ENCODE measurements around the gene TMEM272. TPM values are rescaled to one million over a fixed set of nuclear protein-coding genes. Genes with fewer than 3 reads are reported as not detected.
A peak's percentile ranks its signal among the peaks of the same experiment; 100 is the strongest.

TMEM272 gene
- total and polyA plus RNA-seq, 3 experiments from 2014 or later = 0.12 to 0.69 (median 0.35) TPM

DNA sequence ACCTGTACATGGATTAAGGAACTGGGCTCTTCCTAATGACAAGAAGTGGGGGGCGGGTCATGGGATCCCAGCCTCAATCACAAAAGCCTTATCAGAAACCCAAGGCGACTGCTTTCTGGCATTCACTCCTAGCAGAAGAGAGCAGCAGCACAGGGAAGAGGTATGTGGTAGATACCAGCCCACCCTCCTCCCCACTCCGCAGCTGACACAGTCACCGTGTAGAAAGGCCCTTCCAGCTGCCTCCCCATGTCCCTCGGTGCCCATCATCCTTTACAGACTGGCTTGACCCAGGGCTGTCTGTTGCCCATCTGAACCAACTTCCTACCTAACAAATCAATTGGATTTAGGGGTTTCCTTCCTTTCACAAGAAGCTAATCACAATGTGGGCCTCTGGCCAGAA is 37.9 kb downstream of the TMEM272 start:
- peaks cover 8% of the 10 kb centered on the region for H3K36me3 ChIP-seq (ENCODE audit: insufficient read depth, low read length)
- H3K9me3 ChIP-seq (ENCODE audit: low read length) = no peaks in the 10 kb centered on the region
- peaks cover 0 to 8% of the 10 kb centered on the region in 2 donors for H3K27me3 Mint-ChIP-seq
- H3K27ac Mint-ChIP-seq = peak overlapping the region in 7 of 8 donors; percentile 65 to 100 (median 98)
- H3K4me1 ChIP-seq (ENCODE audit: insufficient read depth, low read length) = peaks cover 38% of the 10 kb centered on the region
- peaks cover 0 to 2% (median 0%) of the 10 kb centered on the region in 5 donors for H3K9me3 Mint-ChIP-seq
- H3K4me3 ChIP-seq (ENCODE audit: low read length) = no peak overlapping the region
- peaks cover 9 to 17% (median 9%) of the 10 kb centered on the region in 3 donors for H3K36me3 Mint-ChIP-seq
- ChIA-PET CTCF (interaction anchor here (1.7 to 4.4 kb wide), 4 partner anchors 8 to 25 kb away, joined by 4 to 23 read pairs (median 15); no protein-coding TSS in a partner anchor), POLR2A (no interaction called here)
- no peaks in the 10 kb centered on the region for H3K27me3 ChIP-seq (ENCODE audit: insufficient read depth, low read length, poor library complexity, severe bottlenecking)
- peak overlapping the region in 1 of 7 donors; percentile 93 for H3K4me3 Mint-ChIP-seq
- peaks cover 42 to 51% (median 43%) of the 10 kb centered on the region in 3 donors for H3K4me1 Mint-ChIP-seq
- H3K27ac ChIP-seq (ENCODE audit: low read depth, low read length) = no peak overlapping the region
- DNase-seq = no peak

DNA sequence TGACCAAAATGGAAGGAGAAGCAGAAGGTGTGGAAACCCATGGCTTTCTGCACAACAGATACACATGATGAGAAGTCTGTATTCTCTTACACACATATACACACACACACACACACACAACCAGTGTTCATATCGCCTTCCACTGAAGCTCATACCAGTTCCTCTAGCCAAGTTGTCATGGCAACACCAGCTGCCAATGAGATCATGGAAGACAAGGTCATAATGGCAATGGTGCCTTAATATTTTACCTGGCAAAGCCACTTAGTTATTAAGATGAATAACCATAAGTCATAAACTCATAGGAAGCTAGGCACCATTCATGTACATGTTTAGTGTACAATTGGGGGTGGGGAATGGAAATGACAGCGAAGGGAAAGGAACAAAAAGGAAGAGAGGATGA is 38.4 kb downstream of the TMEM272 start:
- POLR2A ChIA-PET = interaction anchor here (1.9 kb wide), 1 partner anchor 353 kb away, joined by 8 read pairs; the partner anchor contains the start of gene INTS6
- H3K27ac ChIP-seq (ENCODE audit: low read depth, low read length) = no peak overlapping the region
- peaks cover 8% of the 10 kb centered on the region for H3K36me3 ChIP-seq (ENCODE audit: insufficient read depth, low read length)
- Mint-ChIP-seq H3K27ac (peak overlapping the region; percentile 48 to 100 (median 98)), H3K36me3 (peaks cover 8 to 17% (median 9%) of the 10 kb centered on the region in 3 donors), H3K4me1 (peaks cover 46 to 52% (median 47%) of the 10 kb centered on the region in 3 donors), H3K27me3 (peaks cover 0 to 8% of the 10 kb centered on the region in 2 donors), H3K9me3 (peaks cover 0 to 4% (median 0%) of the 10 kb centered on the region in 5 donors), H3K4me3 (peak overlapping the region in 2 of 7 donors; percentile 27 to 93)
- DNase-seq = no peak
- CTCF ChIA-PET = interaction anchor here (0.8 to 4.4 kb wide), 5 partner anchors 8 to 26 kb away, joined by 4 to 23 read pairs (median 12); no protein-coding TSS in a partner anchor
- H3K27me3 ChIP-seq (ENCODE audit: insufficient read depth, low read length, poor library complexity, severe bottlenecking) = no peaks in the 10 kb centered on the region
- no peaks in the 10 kb centered on the region for H3K9me3 ChIP-seq (ENCODE audit: low read length)
- peaks cover 38% of the 10 kb centered on the region for H3K4me1 ChIP-seq (ENCODE audit: insufficient read depth, low read length)
- H3K4me3 ChIP-seq (ENCODE audit: low read length) = no peak overlapping the region

GRCh38 chr13:51805925-51806324 is 39.1 kb downstream of the TMEM272 start:
- Mint-ChIP-seq H3K36me3 (peaks cover 7 to 17% (median 9%) of the 10 kb centered on the region in 3 donors), H3K27ac (peak overlapping the region; percentile 89 to 100 (median 98)), H3K4me3 (peak overlapping the region in 5 of 7 donors; percentile 88 to 99 (median 93)), H3K27me3 (peaks cover 0 to 8% of the 10 kb centered on the region in 2 donors), H3K9me3 (peaks cover 0 to 4% (median 0%) of the 10 kb centered on the region in 5 donors), H3K4me1 (peaks cover 45 to 51% (median 50%) of the 10 kb centered on the region in 3 donors)
- no peaks in the 10 kb centered on the region for H3K27me3 ChIP-seq (ENCODE audit: insufficient read depth, low read length, poor library complexity, severe bottlenecking)
- peaks cover 39% of the 10 kb centered on the region for H3K4me1 ChIP-seq (ENCODE audit: insufficient read depth, low read length)
- H3K36me3 ChIP-seq (ENCODE audit: insufficient read depth, low read length) = peaks cover 8% of the 10 kb centered on the region
- H3K9me3 ChIP-seq (ENCODE audit: low read length) = no peaks in the 10 kb centered on the region
- ChIA-PET POLR2A (interaction anchor here (1.1 to 1.9 kb wide), 3 partner anchors 8 to 353 kb away, joined by 4 to 8 read pairs (median 5); partner anchors contain the start of gene INTS6), CTCF (interaction anchor here (0.8 to 4.4 kb wide), 6 partner anchors 8 to 27 kb away, joined by 3 to 23 read pairs (median 8); no protein-coding TSS in a partner anchor)
- no peak overlapping the region for H3K27ac ChIP-seq (ENCODE audit: low read depth, low read length)
- DNase-seq = no peak
- H3K4me3 ChIP-seq (ENCODE audit: low read length) = no peak overlapping the region

- peaks cover 0 to 8% of the 10 kb centered on the region in 2 donors for H3K27me3 Mint-ChIP-seq
- no peaks in the 10 kb centered on the region for H3K27me3 ChIP-seq (ENCODE audit: insufficient read depth, low read length, poor library complexity, severe bottlenecking)
- peak overlapping the region; percentile 99 for H3K27ac ChIP-seq (ENCODE audit: low read depth, low read length)
- ChIA-PET CTCF (interaction anchor here (0.9 to 4.4 kb wide), 4 partner anchors 10 to 27 kb away, joined by 3 to 23 read pairs (median 15); no protein-coding TSS in a partner anchor), POLR2A (interaction anchor here (1.1 to 1.9 kb wide), 3 partner anchors 9 to 352 kb away, joined by 4 to 8 read pairs (median 5); partner anchors contain the start of gene INTS6)
- H3K4me1 ChIP-seq (ENCODE audit: insufficient read depth, low read length) = peaks cover 39% of the 10 kb centered on the region
- peak overlapping the region; percentile 68 for H3K4me3 ChIP-seq (ENCODE audit: low read length)
- no peaks in the 10 kb centered on the region for H3K9me3 ChIP-seq (ENCODE audit: low read length)
- H3K9me3 Mint-ChIP-seq = peaks cover 0 to 4% (median 0%) of the 10 kb centered on the region in 5 donors
- peaks cover 7 to 17% (median 9%) of the 10 kb centered on the region in 3 donors for H3K36me3 Mint-ChIP-seq
- peak overlapping the region; percentile 88 to 99 (median 92) for H3K4me3 Mint-ChIP-seq
- H3K4me1 Mint-ChIP-seq = peaks cover 46 to 56% (median 50%) of the 10 kb centered on the region in 3 donors
- H3K27ac Mint-ChIP-seq = peak overlapping the region; percentile 96 to 100 (median 99)
- DNase-seq = no peak
- peaks cover 8% of the 10 kb centered on the region for H3K36me3 ChIP-seq (ENCODE audit: insufficient read depth, low read length)
These were observed 39.7 kb downstream of the TMEM272 start for GRCh38 chr13:51805313-51805712.

GRCh38 chr13:51804295-51805172 is 40.4 kb downstream of the TMEM272 start:
- POLR2A ChIA-PET = interaction anchor here (1.1 to 1.9 kb wide), 3 partner anchors 9 to 351 kb away, joined by 4 to 8 read pairs (median 5); partner anchors contain the start of gene INTS6
- Mint-ChIP-seq H3K4me3 (peak overlapping the region; percentile 88 to 99 (median 92)), H3K4me1 (peaks cover 46 to 60% (median 50%) of the 10 kb centered on the region in 3 donors), H3K36me3 (peaks cover 4 to 13% (median 5%) of the 10 kb centered on the region in 3 donors), H3K27ac (peak overlapping the region; percentile 96 to 100 (median 99)), H3K9me3 (peaks cover 0 to 4% (median 0%) of the 10 kb centered on the region in 5 donors), H3K27me3 (peaks cover 0 to 8% of the 10 kb centered on the region in 2 donors)
- Histone ChIP-seq H3K27ac (ENCODE audit: low read depth, low read length) (peak overlapping the region; percentile 99), H3K4me3 (ENCODE audit: low read length) (peak overlapping the region; percentile 68), H3K4me1 (ENCODE audit: insufficient read depth, low read length) (peaks cover 39% of the 10 kb centered on the region), H3K36me3 (ENCODE audit: insufficient read depth, low read length) (peaks cover 8% of the 10 kb centered on the region), H3K9me3 (ENCODE audit: low read length) (no peaks in the 10 kb centered on the region), H3K27me3 (ENCODE audit: insufficient read depth, low read length, poor library complexity, severe bottlenecking) (no peaks in the 10 kb centered on the region)
- CTCF ChIA-PET = interaction anchor here (2.4 to 4.4 kb wide), 3 partner anchors 11 to 28 kb away, joined by 12 to 23 read pairs (median 18); no protein-coding TSS in a partner anchor
- DNase-seq = peak in 3 of 5 donors; percentile 23 to 66 (median 35)

- H3K36me3 ChIP-seq (ENCODE audit: insufficient read depth, low read length) = peaks cover 2% of the 10 kb centered on the region
- H3K4me3 ChIP-seq (ENCODE audit: low read length) = peak within 1 kb of the TSS; percentile 68
- no peaks in the 10 kb centered on the region for H3K27me3 ChIP-seq (ENCODE audit: insufficient read depth, low read length, poor library complexity, severe bottlenecking)
- no peaks in the 10 kb centered on the region for H3K9me3 ChIP-seq (ENCODE audit: low read length)
- CTCF ChIA-PET = interaction anchor here (0.6 to 4.3 kb wide), 6 partner anchors 12 to 391 kb away, joined by 3 to 14 read pairs (median 3); no protein-coding TSS in a partner anchor
- DNase-seq = peak; percentile 81 to 94 (median 93)
- H3K27ac ChIP-seq (ENCODE audit: low read depth, low read length) = peak within 1 kb of the TSS; percentile 99
- POLR2A ChIA-PET = interaction anchor here (0.6 to 3.1 kb wide), 8 partner anchors 18 to 391 kb away, joined by 3 to 40 read pairs (median 4); partner anchors contain the start of gene INTS6
- Mint-ChIP-seq H3K27me3 (peaks cover 0 to 8% of the 10 kb centered on the region in 2 donors), H3K36me3 (peaks cover 0 to 13% (median 2%) of the 10 kb centered on the region in 3 donors), H3K4me3 (peak within 1 kb of the TSS; percentile 91 to 99 (median 95)), H3K9me3 (peaks cover 0 to 4% (median 0%) of the 10 kb centered on the region in 5 donors), H3K4me1 (peaks cover 46 to 61% (median 50%) of the 10 kb centered on the region in 3 donors), H3K27ac (peak within 1 kb of the TSS; percentile 98 to 100 (median 100))
- H3K4me1 ChIP-seq (ENCODE audit: insufficient read depth, low read length) = peaks cover 39% of the 10 kb centered on the region
These were observed 41.3 kb downstream of the TMEM272 start, which contains the start of gene DHRS12 for GRCh38 chr13:51803422-51804294. Gene DHRS12, minus strand, starts transcription at chr13:51804163. Its CDS starts 4,504 bp downstream, at chr13:51799659.
